ENCODE data around the gene DAB2IP.

- TF ChIP-seq, protein P1, sequence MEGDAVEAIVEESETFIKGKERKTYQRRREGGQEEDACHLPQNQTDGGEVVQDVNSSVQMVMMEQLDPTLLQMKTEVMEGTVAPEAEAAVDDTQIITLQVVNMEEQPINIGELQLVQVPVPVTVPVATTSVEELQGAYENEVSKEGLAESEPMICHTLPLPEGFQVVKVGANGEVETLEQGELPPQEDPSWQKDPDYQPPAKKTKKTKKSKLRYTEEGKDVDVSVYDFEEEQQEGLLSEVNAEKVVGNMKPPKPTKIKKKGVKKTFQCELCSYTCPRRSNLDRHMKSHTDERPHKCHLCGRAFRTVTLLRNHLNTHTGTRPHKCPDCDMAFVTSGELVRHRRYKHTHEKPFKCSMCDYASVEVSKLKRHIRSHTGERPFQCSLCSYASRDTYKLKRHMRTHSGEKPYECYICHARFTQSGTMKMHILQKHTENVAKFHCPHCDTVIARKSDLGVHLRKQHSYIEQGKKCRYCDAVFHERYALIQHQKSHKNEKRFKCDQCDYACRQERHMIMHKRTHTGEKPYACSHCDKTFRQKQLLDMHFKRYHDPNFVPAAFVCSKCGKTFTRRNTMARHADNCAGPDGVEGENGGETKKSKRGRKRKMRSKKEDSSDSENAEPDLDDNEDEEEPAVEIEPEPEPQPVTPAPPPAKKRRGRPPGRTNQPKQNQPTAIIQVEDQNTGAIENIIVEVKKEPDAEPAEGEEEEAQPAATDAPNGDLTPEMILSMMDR (conservative IDR thresholded peaks at IDR 0.05; ENCODE audit: low read depth, low read length): no peak
- no peak for TF ChIP-seq MXI1 (IDR thresholded peaks at IDR 0.05; ENCODE audit: borderline replicate concordance, low read depth, low read length)
Measured at GRCh38 chr9:121831869-121832268, 180.4 kb downstream of the DAB2IP start.
